HT-29 (cell line): ENCODE measurements around the gene CELA1. TPM values are rescaled to one million over a fixed set of nuclear protein-coding genes. Genes with fewer than 3 reads are reported as not detected.

Experiments
- DNase-seq: peaks from one replicate; pipeline ENCODE4 v3.0.0-alpha.2; 2015; ENCODE audit warnings: low spot score
- total RNA-seq: library from RNA; depleted of rRNA; stranded (reverse); fragments of >200 nt; shearing (Covaris generic); gene quantifications from 2 replicates; pipeline ENCODE4 v1.2.3, GENCODE V29; 2014

CELA1 gene
- total RNA-seq, 1 experiment from 2014 or later, result not detected

DNA sequence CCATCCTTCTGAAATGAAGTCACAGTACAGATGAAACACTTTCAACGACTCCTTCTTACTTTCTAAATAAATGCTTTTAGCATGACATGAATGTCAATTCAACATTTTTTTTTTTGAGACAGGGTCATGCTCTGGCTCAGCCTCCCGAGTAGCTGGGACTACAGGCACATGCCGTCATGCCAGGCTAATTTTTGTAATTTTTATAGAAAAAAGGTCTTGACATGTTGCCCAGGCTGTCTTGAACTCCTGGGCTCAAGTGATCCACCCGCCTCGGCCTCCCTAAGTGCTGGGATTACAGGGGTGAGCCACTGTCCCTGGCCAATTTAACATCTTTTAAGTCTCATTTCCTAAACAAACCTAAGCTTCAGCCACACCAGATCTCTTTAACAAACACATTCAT lies 28.4 kb upstream of the CELA1 start:
- no peak for DNase-seq

DNA sequence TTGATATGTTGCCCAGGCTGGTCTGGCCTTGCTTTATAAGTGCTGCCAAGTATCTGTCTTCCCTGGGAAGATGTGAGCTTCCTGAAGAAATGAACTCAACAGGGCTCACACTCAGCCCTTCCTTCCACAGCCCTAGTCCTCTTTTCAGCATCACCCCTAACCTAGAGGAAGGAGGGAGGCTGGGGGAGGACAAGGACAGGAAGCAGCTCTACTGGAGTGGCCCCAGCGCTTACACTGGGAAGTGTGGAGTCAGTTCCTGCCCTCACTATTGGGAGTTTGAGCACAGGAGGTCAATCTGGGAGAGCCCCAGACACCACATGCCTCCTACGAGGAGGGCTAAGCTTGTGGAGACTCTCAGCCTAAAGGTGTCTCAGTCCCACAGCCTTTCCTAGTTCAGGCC lies 27.9 kb upstream of the CELA1 start:
- DNase-seq, result no peak

DNA sequence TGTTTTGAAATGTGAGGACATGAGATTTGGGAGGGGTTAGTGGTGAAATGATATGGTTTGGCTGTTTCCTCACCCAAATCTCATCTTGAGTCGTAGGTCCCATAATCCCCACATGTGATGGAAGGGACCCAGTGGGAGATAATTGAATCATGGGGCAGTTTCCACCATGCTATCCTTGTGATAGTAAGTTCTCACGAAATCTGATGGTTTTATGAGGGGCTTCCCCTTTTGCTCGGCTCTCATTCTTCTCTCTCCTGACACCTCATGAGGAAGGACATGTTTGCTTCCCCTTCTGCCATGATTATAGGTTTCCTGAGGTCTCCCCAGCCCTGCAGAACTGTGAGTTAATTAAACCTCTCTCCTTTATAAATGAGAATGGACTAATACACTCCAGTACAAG lies 26.7 kb upstream of the CELA1 start:
- no peak for DNase-seq

DNA sequence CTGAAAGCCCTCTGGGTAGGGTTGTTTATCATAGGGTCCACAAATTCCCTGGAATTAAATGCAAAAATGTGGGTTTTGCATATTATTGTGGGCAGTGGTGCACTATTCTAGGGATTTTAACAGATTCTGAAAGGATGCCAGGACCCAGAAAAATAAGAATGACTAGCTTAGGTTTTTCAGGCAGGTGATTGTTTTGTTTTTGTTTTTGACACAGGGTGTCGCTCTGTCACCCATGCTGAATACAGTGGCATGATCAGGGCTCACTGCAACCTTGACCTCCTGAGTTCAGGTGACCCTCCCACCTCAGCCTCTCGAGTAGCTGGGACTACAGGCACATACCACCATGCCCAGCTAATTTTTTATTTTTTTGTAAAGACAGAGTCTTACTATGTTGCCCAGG lies 25.5 kb upstream of the CELA1 start:
- no peak for DNase-seq

DNA sequence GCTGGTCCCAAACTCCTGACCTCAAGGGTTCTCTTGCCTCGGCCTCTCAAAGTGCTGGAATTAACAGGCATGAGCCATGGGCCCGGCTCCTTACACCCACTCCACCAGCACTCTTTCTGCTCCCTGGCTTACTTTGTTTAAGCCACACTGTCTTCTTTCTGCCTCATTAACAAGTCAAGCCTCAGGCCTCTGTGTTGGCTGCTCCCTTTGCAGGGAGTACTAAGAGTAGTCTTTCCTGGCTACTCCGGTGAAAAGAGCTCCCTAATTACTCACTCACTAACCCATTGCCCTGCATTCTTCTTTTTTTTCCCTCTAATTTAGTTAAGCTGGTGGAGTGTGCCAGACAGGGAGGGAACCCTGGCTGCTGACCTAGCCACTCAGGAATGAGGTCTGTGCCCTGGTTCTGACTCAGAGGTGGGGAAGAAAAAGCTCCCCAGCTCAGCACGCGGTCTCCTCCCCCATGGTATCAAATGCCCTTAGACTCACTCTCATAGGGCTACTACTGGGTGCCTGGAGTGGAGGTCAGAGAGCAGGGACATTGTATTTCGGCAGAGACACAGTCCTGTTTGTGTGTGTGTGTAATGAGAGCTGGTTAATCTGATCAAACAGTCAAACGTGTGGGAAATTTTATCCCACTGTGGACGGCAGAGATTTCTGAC lies 24.9 kb upstream of the CELA1 start:
- peak; percentile 83 for DNase-seq

DNA sequence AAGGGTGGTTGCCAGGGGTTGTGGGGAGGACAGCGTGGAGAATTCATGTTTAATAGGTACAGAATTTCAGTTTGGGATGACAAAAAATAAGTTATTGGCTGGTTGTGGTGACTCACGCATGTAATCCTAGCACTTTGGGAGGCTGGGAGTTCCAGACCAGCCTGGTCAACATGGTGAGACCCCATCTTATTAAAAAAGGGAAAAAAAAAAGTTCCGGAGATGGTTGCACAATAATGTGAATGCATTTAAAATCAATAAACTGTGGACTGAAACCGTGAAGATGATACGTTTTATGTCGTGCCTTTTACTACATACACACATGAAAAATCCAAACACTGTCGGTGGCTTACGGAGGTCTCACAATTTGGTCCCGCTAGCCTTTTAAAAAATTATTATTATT lies 24.2 kb upstream of the CELA1 start:
- no peak for DNase-seq

DNA sequence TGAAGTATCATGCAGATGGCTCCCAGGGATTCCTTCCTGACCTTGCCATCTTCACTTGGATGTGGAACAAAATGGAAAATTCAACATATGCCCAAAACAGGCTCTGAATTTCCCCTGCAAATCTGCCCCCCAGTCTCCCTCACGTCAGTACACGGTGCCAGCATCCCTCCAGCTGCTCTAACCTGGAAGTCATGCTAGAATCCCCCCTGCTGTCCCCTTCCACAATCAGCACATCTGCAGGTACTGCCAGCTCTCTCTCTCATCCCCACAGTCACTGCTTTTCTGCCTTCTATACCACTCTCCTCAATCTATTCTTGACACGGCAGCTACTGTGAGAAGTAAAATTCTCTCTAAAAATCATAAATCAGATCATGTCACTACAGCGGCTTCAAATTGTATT lies 23.1 kb upstream of the CELA1 start:
- no peak for DNase-seq

DNA sequence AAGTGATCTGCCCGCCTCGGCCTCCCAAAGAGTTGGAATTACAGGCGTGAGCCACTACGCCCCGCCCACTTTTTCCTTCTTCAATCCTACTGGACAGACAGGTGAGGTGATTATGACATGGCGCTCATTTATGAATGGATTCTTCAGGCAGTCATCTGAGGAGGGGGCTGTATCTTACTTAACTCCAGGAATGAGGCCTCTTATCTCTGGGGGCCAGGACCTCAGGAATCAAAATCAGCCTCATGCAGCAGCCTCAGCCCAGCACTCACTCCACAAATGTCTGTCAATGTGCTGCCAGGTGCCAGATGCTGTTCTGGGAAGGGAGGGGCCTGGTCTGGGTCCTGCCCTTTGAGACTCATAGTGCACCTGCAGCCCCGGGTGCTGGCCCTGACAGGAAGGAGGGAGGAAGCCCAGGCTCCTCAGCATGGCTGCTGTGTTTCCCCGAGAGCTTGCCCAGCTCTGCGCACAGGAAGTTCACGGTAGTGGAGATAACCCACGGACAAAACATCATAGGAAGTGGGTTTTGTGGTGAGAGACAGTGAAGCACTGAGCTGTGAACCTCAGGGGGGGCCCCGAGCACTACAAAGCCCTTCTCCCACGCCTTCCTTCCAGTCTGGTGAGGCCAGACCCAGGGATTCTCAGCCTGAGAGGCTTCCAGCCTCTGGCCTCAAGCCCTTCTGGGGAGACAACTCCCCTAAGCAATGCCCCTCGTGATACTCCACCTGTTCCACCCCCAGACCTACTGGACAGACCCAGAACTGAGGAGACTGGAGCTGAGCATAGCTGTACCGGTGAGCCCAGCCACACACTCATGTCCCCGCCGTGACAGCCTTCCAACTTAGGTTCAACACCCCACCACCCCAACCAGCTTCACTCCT lies 22.4 kb upstream of the CELA1 start:
- DNase-seq, result no peak

DNA sequence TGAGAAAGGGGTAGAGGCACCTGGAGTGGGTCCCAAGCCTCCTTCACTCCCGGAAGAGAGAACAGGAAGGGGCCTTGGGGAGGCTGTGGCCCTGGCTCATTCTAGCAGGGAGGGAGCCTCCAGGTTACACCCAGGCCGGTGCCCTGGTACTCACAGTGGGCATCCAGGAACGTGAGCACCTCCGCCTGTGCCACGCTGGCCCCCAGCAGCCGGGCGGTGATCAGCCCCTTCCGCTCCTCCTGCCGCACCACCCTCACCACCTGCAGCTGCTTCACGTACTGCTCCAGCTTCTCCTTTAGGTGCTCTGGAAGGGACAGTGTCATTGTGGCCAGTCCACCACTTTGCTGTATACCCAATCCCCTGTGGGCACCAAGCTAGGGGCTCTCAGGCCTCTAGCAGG lies 18.8 kb upstream of the CELA1 start:
- no peak for DNase-seq

DNA sequence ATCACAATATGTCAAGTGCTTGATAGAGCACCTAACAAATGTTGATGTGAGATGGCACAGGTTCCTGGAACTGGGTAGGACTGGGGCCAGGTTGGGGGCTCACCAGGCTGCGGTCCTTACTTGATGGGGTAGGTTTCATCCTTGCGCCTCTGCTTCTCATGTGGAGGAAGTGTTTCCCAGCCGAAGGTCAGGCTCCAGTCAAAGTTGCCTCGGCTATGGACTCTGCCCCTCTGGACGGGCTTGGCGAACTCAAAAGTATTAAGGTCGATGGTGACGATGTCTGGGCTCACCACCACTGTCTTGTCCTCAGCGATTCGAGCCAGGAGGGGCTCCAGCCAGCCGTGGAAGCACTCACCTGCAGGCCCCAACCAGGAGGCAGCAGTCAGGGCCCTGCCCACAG lies 17.5 kb upstream of the CELA1 start:
- no peak for DNase-seq

DNA sequence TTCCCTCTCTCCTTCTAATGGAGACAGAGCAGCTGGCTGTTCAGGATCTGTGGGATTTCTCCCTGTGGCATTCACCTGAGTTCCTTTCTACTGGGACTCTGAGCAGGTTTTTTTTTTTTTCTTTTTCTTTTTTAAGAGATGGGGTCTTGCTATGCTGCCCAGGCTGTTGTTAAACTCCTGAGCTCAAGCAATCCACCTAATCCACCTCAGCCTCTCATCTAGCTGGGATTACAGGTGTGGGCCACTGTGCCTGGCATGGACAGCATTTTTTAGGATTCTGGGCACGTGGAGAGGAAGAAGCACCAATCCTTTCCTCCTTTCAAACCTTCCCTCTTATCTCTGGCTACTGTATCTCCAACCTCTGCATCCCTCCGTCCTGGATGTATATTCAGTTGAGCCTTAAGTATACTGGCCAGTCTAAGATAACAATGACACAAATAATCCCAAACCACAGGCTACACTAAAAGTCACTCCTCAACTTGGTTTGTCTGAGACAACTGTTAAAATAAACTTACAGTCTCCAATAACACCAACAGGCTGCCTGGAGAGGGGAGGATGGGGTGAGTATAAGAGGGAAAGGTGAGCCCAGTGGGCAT lies 16.4 kb upstream of the CELA1 start:
- DNase-seq, result no peak

DNA sequence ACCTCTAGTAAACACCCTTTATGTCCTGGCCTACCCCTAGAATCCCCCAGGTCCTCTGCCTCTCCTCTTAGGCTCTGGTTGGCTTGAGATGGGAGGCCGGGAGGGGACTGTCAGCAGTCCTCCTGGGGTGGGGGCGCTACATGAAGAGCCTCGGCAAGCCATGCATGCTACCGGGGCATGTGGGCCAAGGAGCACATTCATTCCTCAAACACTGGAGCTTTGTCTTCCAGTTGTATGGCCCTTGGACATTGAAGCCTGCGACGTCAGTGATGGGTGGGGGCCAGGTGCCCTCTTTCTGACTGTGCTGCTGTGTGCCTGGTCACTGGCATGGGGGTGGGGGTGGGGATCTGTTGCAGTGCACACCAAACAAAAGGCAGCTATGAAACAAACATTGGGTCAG lies 15.8 kb upstream of the CELA1 start:
- no peak for DNase-seq

DNA sequence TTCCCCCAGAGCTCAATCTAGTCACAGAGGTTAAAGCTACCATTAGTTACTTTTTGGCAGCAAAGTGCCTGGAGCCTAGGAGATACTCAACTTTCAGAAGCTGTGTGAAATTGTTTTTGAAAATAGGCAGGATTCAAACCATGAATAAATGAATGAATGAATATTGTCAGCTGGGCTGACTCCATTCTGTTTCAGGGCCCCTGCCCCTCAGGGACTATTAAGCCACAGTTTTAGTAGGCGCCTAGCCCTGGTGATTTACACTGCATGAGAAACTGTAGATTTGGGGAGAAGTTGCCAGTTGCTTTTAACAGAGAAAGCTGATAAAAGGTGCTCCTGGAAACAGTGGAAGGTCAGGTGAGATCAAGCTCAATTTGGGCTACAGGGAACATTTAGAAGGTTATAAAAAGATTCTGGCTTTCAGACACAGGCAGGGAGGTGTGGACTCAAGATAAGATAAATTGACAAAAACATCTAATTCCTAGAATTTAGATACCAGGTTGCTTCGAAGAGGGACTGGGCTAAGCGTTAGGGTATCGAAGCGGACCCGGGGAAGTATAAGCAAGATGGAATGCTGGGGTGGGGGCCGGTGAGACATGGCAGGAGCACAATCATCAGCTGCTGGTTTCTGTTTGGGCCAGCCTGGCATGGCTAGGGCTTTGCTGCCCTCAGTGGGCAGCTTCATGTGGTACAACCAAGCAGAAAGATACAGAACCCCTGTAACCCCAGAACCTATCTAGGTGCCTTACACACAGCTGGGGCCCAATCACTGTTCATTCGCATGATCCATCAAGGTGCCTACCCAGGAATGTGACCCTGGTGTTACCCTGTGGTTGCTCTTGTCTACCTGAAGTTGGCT lies 14.9 kb upstream of the CELA1 start:
- no peak for DNase-seq

DNA sequence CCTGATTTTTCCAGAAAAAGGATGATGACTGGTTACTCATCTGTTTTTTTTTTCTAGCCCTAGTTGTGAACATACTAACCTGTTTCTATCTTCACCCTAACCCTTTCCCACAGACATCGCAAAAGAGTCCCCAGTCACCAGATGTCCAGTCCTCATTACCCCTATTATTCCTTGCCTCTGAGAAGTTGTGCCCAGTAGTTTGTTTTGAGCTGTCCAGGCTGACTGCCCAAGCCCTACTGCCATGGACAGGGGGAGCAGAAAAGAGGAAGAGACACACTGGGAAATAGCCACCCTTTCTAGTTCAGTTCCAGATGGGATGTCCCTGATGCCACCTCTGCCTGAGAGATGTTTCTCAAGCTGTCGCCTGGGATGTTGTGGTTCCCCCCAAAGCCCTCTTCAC lies 13.8 kb upstream of the CELA1 start:
- no peak for DNase-seq

DNA sequence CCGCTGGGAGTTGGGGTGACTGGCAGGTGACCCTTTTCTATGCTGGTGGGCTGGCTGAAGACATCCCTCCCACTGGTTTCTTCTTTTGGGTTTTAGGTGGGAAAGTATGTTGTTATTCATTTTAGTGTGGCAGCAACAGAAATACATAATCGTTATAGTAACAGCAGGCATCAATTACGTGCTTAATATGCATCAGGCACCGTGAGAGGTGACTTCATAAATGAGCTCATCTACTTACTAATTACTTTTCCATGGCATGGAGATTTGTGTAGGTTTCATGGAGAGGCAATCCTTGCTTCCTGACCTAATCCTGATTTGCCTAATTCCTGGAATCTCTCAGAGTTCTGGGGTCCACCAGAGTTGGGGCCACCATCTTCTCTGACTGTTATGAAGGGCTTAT lies 13.4 kb upstream of the CELA1 start:
- no peak for DNase-seq

DNA sequence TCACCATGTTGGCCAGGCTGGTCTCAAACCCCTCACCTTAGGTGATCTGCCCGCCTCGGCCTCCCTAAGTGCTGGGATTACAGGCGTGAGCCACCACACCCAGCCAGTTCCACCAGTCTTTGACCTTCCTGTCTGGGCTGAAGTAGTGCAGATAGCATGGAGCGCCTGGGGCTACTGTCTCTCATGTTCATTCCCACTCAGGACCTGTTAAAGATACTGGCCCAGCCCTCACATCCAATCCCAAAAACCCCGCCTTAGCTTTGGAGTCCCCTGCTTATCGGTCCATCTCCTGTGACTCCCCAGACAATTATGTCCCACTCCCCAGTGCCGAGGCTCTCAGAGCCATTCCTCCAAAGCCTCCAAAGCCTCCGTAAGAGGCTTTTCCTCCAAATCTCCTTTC lies 12.0 kb upstream of the CELA1 start:
- DNase-seq, result no peak

DNA sequence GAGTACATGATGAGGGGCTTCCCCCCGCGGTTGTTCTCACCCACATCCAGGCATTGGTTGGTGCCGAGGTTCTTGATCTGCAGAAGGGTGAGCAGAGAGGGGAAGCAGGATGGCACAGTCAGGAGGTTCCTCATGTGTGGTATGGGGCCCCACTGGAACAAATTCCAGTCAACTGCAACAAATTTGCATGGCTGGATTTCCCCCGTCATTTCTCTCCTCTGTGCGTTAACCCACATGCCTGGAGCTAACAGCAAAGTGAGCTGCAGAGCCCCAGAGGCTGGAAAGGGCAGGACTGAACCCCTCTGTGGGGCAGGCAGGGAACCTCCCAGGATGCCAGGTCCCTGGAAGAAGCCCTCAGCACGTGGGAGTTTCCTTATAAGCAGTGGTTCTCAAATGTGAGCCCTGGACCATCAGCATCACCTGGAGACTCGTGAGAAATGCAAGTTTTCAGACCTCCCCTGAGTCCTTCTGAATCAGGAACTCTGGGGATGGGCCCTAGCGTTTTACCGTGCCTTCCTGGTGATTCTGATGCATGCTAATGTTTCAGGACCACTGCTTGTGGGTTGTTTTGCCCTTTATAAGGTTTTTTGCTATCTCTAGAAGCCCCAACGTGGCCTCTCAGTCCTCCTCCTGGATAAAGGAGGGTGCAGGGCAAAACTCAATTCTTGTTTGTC lies 11.0 kb upstream of the CELA1 start:
- no peak for DNase-seq

DNA sequence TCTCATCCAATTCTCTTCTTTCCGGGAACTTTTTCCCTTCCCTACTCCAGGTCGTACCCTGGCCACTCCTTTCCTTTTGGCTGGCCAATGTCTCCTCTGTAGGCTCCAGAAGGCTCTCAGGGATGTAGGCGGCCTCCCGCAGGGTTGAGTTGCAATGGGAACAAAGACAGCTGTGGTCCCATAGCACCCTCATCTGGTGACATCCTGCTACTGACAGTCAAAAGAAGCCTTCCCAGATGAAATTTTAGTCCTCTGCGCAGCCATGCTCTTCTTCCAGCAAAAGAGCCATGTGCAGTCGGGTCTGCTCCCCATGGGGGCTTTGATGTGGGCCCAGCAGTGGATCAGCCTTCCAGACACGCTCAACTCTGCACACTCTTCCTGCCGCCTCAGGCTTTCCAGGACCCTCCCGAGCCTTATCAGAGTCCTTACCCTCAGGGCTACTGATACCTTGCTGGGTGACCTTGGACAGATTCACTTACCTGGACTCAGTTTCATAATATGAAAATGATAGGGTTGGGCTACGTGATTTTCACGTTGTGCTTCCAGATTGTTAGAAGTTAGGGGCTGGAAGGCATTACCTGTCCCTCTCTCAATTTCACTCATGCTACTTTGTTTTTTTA lies 5.5 kb upstream of the CELA1 start:
- DNase-seq, result peak; percentile 77

DNA sequence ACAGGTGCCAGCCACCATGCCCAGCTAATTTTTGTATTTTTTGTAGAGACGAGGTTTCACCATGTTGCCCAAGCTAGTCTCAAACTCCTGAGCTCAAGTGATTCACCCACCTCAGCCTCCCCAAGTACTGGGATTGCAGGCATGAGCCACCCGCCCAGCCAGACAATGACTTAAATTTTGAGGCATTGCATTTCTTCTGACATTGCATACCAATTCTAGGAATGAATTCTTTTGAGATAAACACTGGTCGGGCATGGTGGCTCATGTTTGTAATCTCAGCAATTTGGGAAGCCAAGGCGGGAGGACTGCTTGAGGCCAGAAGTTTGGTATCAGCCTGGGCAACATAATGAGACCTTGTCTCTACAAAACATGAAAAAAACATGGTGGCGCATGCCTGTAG lies 2.5 kb upstream of the CELA1 start:
- no peak for DNase-seq

DNA sequence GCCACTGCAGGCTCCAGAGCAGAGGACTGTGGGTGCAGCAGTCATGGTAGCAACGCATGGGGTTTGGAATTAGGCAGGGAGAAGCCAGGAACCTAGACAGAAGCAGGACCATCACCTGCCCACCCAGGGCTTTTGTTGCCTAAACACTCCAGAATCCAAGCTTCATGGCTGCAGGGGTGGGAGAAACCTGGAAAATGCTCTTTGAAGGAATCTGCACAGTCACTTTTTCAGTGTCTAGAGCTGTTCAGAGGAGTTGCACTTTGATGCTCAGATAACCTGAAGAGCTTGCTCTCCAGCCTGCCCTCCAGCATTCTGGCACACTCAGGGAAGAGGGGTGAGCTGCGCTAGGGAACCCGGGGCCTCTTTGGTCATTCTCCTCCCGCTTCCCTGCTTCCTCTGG lies 1.6 kb upstream of the CELA1 start:
- no peak for DNase-seq

DNA sequence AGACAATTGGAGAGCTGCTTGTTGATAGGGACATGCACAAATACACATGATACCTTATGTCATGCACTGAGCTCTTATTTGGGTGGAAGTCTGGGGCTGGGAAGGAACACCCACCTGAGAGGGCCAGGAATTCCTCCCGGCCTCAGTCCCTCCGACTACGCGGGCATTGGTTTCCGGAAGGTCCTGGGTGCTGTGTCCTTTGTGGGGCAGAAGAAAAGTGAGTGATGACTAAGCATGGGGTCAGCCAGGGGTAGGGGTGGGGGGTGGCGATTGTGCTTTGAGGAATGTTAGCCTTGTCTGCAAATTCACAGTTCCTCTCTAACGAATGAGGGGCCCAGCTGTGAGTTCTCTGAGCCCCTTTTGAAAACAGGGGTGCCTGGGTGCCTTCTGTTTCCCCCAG lies 798 bp downstream of the CELA1 start:
- no peak for DNase-seq
